Cortex of kidney (tissue), 1 donor: ENCODE measurements around the gene TRPC4.

Source experiments
- DNase-seq: peaks from one replicate; lab custom pipeline; 2025; lab: John Stamatoyannopoulos, UW

TRPC4 gene

GRCh38 chr13:37869756-37870488, at the start of gene TRPC4:
TSS of gene TRPC4 (minus strand) at chr13:37869772. CDS start at chr13:37783333, 86,439 bp downstream.
- DNase-seq = no peak

- DNase-seq = no peak
Measured at GRCh38 chr13:37918751-37919150, 49.2 kb upstream of the TRPC4 start.

DNA sequence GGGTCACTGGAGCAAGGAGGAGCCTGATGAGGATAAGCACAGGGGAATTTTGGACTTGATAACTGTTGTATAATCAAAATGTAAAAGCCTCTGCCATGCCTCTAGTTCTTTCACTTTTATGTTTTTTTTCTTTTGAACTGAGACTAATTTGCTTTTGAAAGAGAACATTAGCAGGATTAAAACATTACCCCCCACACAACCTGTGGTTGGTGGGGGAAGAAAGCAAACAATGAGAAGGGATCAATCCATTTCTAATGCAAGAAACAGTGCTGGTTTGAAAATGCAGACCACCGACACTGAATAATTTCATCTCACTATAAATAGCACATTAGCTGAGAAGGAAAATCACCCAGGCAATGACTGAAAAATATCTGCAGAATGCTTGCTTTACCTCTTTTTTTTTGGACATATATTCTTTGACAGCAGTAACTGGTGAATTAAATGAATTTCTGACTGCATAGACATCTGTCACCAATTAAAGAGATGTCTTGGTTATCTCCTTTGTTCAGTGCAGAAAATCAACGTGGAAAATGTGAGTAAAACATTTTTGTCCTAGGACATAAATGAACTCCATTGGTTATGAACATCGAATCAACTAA, 48.6 kb upstream of the TRPC4 start:
- no peak for DNase-seq

GRCh38 chr13:37914781-37915391, 45.3 kb upstream of the TRPC4 start:
- no peak for DNase-seq

DNA sequence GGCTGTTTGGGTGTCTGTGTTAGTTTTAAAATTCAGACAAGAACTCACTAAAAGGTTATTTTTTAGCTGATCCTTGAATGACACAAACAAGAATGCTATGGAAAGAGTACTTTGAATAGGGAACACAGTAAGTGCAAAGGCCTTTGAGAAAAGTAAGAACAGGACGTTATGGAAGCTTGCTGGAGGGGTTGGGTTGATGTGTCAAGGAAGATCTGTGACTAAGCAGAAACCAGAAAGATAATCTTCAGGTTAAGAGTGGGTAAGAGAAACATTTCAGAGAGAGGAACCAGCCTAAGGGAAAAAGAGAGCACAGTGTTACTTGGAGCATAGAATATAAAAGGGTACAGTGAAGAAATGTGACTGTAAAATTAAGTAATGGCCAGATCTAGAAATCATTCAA, 41.2 kb upstream of the TRPC4 start:
- no peak for DNase-seq

- DNase-seq = no peak
Measured at GRCh38 chr13:37906880-37907279, 37.3 kb upstream of the TRPC4 start.

- no peak for DNase-seq
Measured at GRCh38 chr13:37905736-37906135, 36.2 kb upstream of the TRPC4 start.

- no peak for DNase-seq
Measured at GRCh38 chr13:37899753-37900152, 30.2 kb upstream of the TRPC4 start.

- DNase-seq = no peak
Measured at GRCh38 chr13:37893321-37893720, 23.7 kb upstream of the TRPC4 start.

DNA sequence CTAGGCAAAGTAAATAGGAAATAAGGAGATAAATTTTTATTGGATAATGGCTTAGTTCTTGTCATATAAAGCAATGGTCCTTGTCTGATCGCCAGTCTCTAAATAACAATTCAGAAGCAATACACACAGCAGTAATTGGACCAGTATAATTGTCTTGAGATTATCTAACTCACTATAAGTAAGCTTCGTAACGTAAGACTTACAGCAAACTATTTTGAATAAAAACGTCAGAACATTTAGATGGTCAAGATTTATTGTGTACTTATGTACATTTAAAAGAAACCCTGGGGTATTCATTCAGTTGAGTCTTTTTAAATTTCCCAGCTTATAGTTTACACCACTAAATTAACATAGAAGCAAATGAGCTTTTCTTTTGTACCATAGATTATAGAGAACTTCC, 20.2 kb upstream of the TRPC4 start:
- no peak for DNase-seq

- DNase-seq = no peak
Measured at GRCh38 chr13:37889102-37889501, 19.5 kb upstream of the TRPC4 start.

GRCh38 chr13:37886879-37887278, 17.3 kb upstream of the TRPC4 start:
- no peak for DNase-seq

GRCh38 chr13:37884674-37885073, 15.1 kb upstream of the TRPC4 start:
- no peak for DNase-seq

DNA sequence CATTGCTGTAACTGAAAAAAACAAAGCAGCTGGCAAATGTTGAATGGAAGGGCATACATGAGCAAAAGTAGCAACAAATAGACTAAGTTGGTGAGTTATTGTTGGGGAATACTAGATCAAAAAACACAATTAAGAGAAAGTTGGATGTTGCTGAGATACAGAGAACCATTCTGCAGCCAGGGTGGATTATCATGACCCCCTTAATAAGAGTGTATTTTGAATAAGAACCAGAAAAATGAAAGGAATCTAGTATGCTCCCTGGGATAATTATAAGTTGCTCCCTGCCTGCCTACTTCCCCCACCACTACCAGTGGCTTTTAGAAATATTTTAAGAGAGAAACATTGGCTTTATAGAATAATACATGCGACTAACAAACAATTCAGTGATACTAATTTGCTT, 14.5 kb upstream of the TRPC4 start:
- no peak for DNase-seq

DNA sequence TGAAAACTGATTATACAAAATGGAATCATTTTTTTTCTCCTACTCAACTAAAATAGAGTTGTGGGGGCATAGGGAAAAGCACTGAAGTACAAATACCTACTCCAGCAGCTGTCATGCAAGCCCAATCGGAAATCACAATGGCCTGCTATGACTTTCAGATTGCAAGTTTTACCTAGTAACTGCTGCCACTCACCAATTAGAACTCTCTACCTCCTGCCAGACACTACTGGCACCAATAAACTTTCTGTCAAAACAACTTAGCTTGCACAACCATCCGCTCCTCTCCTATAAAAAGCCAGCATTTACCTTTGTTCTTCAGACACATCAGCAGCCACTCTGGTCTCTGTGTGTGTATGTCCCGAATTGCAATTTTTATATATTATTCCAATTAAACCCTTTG, 9.3 kb upstream of the TRPC4 start:
- no peak for DNase-seq

- DNase-seq = no peak
Measured at GRCh38 chr13:37878496-37878895, 8.9 kb upstream of the TRPC4 start.

GRCh38 chr13:37870895-37871550, 1.5 kb upstream of the TRPC4 start:
- no peak for DNase-seq

DNA sequence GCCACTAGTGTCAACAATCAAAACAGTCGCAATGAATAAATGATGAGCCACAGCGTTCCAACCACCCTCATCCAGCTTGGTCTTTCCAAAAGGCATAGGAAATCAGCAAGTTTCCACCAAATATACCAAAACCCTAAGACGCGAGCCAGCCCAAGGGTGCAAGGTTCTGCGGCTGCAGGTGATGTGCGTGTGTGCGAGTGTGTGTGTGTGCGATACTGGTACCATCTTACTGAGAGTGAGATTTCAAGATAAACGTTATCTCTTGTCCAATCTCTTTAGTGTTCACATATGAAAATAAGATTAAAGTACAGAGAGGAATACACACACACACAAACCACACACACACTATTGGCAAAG, 895 bp upstream of the TRPC4 start:
- no peak for DNase-seq

GRCh38 chr13:37869506-37869755, 141 bp downstream of the TRPC4 start:
- no peak for DNase-seq

DNA sequence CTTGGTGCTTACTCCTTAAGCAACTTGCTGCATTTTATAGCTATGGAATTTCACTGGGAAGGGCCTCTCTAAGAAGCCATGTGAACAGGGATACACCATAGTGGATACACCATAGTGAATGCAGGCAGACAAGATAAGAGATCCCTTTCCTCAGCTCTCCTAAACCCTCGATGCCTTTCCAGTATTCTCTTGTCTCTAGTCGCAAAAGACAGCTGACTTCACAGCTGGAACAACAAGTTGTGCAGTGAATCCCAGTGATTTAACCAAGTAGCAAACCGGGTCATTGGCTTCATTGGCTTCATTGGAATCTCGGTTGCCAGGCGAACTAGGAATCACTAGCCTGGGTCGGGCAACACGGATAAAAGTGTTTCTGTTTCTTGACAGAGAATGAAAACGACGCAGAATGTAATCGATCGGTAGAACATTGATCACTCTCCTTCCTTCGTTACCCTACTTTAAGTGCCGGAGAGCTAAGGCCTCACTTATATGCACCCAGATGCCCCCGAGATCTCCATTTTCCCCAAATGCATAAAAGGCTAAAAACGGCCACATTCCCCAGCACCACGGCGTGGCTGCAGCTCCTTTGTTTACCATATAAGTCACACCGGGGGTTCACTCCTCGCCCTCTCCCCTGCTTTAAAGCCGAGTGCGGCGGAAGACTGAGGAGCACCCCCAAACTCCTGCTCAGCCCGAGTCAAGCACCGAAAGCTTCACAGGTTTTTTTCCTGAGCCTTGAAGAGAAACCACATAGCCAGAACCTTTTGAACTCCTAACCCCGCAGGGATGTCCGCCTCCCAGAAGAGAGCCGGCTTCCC, 674 bp downstream of the TRPC4 start:
- no peak for DNase-seq

DNA sequence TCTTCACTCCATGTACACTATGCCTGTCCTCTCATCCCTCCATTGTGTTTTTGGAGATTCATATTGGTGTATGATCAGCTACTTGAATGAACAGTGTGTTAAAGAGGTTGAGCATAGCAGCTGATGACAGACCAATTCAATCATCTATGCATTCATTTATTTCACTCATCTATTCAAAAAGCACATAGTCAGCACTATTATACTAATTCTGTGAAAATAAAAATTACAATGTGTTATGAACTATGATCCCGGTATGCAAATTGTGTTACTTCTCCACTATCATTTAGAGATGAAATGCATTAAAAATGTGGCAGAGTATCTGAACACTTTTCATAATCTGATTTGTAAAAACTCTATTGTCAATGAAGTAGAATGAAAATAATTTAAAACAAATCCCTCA, 5.9 kb downstream of the TRPC4 start:
- no peak for DNase-seq

DNA sequence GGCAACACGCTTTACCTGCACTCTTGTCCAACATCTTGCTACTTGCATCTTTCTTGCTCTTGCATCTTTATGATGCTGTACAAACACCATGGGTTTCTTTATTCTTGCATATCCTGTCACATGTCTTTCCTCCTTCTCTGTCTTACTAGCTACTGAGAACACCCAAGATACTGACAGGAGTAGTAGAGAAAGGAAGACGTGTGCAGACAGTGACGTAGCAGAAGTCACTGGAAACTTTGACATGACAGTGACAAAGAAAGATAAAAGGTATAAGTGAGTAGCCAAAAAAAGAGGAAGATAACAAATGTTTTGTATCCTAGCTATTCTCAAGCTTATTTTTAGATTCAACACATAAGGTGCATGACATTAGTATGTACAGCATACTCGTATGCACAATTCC, 34.2 kb downstream of the TRPC4 start:
- DNase-seq = no peak

- no peak for DNase-seq
Measured at GRCh38 chr13:37833411-37833810, 36.2 kb downstream of the TRPC4 start.
